HG02852 (cell line): ENCODE measurements around the gene SERPINB5.

ENCODE experiments used
- ATAC-seq: cut with Tn5 transposase; IDR thresholded peaks from one replicate; pipeline ENCODE4 v1.9.1; 2021; ENCODE audit warnings: mild to moderate bottlenecking, moderate library complexity; ENCODE audit not compliant: unreplicated experiment

SERPINB5 gene

DNA sequence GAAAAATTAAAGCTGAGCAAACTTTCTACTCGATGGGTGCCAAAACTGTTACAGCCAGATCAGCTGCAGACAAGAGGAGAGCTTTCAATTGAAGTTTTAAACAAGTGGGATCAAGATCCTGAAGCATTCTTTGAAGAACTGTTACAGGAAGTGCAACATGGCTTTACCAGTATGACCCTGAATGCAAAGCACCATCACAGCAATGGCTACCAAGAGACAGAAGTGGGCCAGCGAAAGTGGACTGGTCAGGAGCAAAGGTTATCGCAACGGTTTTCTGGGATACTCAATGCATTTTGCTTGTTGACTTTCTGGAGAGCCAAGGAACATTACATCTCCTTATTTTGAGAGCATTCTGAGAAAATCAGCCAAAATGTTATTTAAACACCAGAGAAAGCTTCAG lies 9.1 kb upstream of the SERPINB5 start:
- ATAC-seq: no peak

DNA sequence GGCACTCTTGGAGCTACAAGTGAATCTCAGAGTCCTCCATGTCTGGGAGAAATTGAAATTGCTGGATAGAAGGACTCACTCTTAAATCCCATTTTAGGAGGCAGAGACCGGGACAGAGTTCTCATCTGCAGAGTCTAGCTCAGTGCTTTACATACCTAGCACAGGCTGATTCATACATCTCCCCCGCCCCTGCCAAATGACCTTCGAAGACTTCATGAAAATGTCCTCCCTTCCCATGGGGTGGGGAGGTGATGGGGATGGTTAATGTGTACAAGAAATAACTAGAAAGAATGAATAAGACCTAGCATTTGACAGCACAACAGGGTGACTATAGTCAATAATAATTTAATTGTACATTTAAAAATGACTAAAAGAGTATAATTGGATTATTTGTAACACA lies 8.2 kb upstream of the SERPINB5 start:
- no peak for ATAC-seq

DNA sequence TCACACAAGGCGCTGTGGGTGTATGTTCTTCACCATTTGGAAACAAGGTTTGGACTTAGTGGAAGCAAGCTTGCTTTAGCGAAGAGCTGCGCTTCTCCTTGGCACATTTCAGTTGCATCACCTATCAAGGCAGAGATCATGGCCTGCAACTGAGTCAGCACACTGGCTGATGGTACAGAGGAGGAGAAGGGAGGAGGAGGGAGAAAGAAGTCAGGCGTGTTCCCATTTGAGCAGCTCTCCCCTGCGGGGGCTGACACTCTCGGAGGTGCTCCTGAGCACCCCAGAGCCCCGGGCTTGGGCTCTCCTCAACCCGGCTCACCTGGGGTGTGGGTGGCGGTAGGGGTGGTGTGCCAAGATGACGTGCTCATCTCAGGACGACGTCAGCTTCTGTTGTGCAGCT lies 6.0 kb upstream of the SERPINB5 start:
- ATAC-seq: no peak

DNA sequence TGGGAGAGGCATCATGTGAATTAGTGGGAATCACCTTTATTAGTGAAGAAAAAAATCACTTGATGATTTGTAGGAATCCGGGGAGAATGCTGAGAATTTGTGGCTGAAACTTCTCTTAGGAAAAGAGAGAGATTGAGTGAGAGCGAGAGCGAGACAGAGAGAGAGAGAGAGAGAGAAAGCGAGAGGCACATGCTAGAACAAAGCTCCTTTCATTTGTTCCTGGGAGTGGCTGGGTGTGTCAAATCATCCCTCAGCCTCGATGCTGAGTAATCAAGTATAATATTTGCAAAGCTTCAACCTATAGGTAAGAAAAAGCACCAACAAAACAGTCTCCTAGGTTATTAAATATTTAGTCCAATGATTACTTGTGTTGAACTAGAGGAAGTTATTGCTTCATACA lies 4.4 kb upstream of the SERPINB5 start:
- no peak for ATAC-seq

DNA sequence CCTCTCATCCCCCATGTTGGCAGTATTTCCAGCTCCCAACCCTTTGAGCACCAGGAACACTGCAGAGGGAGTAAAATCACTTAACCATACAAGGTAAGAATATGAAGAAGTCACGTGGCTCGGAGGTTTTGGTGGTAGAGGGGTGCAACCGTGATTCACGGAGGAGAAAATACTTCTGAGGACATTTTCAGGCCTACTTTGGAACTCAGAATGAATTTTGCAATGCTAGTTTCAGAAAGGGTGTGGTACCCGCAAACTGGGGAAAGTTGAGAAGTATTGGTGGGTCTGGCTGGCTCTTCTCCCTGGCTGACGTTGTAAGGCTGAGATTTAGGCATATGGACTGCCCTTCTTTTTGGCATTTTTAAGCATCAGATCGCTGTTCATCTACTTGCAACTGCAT lies 442 bp downstream of the SERPINB5 start:
- no peak for ATAC-seq

DNA sequence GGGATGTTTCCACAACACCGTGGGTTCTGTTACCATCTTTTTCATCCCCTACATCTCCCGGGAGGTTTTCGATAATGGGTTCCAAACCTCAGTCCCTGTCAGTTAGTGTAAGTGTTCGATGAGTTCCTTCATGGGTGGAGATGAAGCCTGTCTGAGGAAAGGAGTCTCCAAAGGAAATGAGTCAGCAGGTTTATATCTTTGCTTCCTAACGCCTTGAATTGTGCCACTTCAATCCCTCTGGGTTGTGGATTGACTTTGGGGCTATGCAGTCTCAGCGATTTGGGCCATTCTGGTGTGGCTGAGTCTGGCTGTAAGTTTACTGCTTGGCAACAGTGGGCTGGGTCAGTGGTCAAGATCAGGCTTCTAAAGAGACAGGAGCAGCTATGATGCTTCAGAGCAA lies 1.2 kb downstream of the SERPINB5 start:
- no peak for ATAC-seq

DNA sequence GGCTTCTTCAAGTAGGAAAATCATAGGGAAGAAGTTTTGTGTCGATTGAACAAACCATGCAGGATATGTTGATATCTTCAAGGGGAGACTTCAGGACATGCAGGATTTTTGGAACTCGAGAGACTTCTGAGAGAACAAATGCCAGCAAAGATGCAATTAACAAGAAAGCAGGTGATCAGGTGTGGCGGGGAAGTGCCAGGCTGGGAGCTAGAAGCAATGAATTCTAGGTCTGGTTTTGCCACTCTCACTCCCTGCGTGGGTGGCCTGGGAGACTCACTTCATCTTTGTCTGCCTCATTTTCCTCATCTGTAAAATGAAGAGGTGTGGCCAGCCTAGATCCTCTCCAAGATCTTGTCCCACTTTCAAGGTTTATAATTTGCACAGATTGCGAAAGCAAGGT lies 3.1 kb downstream of the SERPINB5 start:
- ATAC-seq: no peak

DNA sequence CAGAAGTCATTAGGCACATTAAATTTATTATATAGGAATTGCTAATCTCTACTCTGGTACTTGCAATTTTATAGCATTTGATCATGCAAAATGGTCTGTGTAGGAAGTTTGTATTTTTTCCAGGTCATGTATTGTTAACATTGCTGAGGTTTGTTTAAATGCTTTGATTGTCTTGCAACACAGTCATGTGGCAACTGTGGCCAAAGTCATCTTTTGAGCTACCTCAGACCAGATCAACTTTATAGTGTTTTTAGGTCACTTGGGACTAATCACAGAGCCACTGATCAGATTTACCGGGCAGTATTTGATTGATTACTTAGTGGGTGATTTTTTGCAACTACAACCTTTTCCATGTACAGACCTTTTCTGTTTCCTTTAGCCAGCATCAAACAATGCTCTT lies 3.7 kb downstream of the SERPINB5 start:
- ATAC-seq: no peak

DNA sequence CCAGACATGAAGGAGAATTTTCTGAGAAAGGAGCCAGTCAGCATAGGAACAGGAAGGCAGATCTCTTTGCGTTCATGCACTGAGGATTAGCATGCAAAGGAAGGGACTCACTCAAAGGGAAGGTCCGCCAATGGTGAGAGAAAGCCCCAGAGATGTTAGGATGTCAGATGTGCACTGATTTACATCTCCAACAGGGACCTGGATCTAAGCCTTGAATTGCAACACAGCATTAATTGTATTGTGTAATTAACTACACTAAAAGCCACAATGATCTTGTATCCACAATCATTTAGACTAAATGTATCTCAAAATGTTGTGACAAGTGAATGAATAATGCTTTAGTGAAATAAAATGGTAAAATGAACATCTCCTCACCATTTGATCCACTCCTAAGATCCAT lies 4.2 kb downstream of the SERPINB5 start:
- no peak for ATAC-seq

DNA sequence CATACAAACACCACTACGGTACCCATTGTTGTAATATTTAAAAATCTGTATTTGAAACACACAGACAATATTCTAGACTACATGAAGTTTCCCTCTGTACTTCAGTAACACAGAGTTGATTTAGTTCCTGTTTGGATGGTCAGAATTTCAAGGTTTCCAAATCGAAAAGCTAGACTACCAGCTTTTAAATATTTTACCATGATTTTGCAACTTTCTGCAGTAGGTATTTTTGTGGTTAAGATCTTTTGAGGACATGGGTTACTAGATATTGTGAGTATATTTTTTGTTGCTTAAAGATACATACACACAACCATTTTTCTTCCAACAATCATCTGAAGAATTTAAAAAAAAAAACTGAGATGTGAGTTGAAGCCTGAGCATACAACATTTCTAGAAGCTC lies 10.9 kb downstream of the SERPINB5 start:
- no peak for ATAC-seq

DNA sequence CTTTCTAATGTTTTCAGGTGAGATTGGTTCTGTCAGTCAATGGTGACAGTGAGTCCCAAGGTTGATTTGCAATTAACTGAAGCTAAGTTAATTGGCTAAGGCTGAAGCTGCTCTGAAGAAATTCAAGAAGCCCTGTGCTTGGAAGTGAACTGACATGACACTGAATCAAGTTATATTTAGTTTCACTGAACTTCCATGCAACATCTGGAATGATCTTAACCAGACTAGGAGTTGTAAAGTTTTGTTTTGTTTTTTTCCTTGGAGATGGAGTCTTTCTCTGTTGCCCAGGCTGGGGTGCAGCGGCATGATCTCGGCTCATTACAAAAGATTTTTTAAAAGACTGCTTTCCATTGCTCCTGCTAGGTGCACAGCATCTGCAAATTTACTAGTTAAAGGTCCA lies 11.4 kb downstream of the SERPINB5 start:
- no peak for ATAC-seq

DNA sequence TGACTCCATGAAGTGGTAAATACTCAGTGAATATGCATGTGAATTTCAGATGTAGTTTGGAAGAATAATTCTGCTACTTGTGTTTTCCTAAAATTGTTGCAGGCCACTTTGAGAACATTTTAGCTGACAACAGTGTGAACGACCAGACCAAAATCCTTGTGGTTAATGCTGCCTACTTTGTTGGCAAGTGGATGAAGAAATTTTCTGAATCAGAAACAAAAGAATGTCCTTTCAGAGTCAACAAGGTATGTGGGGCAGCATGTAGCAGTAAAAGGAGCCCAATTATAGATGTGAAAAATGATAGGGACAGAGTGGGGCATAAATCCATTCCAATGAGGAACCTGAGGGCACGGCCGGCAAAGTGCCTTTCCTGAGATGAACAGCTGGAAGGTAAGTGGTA lies 16.1 kb downstream of the SERPINB5 start:
- no peak for ATAC-seq

DNA sequence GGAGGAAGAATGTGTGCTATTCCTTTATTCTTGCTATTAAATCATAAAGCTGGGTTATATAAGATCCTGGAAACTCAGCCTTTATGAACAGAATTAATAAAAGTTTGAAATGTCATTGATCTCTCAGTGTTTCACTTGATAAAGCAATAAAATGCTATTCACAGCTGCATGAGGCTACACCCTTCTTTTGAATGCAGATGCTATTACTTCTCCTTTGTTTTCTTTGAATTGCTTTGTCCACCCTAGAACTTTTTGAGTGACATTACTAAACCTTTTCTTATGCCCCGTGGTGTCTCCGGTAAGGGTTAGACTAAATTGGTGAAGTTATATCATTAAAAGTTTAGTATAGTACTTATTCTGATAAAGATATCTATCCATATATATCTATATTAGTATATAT lies 18.9 kb downstream of the SERPINB5 start:
- ATAC-seq: no peak

DNA sequence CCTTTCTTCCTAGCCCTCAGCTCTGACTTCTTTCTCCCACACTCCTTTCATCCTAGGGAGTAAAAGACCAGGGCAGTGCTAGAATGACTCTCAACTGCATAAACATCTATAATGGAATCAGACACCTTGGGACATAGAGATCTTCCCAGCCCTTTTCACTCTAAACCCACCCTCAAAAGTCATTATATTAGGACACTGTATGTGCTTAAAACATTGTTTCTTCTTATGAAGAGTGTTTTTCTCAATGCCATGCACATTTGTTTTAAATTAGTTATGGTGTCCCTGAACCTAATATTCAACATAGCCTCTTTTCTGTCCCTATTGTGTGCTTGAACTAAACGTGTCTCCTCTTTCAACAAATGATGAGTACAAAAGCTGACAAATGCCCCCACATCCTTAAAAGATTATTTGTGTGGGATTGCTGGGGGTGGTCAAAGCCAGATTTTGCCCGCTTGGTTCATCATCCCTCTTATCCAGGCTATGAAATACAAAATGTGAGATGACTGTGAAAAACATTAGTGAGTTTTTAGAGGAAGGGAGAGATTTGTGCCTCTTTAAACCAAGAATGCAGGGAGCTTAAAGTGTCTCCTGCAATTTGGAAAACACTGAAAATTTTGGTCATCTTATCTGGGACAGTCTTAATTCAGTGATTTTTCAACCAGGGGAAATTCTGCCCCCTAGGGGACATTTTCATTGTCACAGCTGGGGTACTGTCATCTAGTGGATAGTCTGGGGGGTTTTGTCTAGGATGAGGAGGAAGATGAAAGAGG lies 29.0 kb downstream of the SERPINB5 start:
- peak; percentile 52 for ATAC-seq

DNA sequence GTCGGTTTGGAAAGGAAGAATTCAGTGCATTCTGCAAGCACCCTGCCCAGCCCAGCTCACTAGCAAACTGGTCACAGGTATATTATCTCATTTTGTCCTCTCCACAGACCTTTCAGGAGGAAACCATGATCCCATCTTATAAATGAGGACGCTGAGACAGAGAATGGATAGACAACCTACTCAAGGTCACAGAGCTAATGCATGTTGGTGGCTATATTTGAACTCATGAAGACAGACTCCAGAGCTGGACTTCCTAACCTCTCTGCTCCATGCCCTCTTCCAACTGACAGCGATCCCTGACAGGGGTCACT lies 29.5 kb downstream of the SERPINB5 start:
- no peak for ATAC-seq

DNA sequence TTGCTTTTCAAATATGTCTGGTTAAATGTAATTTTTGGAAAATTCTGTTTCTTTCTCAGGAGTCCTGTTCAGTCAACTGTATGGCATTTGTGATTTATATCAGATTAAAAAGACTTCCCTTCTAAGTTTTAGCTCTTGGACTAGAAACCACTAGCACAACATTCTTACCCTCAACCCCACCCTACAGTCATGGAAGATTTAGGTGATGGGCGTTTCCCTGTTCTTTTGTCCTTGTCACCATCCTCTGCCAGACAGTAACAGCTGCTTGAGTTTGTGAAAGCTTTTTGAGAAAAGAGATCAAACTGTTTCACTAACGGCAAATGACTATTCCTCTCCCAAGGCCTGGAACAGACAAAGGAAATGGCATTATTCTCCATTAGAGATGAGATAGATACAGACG lies 31.8 kb downstream of the SERPINB5 start:
- no peak for ATAC-seq

DNA sequence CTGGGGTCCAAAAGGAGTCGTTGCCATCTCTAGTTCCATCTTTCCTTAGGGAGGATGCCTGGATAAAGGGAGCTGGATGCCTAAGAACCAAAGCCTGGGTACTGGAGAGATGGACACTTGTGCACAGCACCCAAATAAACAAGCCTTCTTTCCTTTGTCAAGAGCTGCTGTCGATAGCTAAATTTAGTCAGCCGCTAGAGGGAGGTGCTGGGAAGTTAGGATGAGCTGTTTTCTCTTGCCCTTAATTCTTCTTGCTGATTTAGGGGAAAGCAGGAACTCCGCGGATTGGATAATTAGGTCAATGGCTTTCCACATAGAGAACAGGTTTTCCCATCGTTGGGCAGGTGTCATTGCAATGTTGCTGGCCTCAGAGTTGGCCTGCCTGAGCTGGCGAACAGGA lies 34.5 kb downstream of the SERPINB5 start:
- ATAC-seq: no peak

DNA sequence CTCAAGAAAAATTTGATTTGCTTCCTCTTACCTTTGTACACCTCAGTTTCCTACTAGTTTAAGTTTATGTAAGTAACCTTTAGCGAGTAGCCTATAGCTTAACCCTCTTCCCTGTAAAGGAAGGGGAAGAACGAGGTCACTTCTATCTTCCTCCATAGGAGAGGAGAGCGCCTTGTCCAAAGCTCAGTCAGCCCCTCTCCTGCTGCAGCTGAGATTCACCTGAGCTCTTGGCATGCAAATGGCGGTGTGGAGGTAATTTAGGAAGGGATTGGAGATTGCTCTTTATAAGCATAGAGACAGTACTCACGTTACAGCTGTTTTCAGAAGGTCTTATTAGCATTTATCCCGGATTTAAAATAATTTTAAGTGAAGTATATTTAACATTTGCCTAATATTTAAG lies 37.6 kb downstream of the SERPINB5 start:
- no peak for ATAC-seq

DNA sequence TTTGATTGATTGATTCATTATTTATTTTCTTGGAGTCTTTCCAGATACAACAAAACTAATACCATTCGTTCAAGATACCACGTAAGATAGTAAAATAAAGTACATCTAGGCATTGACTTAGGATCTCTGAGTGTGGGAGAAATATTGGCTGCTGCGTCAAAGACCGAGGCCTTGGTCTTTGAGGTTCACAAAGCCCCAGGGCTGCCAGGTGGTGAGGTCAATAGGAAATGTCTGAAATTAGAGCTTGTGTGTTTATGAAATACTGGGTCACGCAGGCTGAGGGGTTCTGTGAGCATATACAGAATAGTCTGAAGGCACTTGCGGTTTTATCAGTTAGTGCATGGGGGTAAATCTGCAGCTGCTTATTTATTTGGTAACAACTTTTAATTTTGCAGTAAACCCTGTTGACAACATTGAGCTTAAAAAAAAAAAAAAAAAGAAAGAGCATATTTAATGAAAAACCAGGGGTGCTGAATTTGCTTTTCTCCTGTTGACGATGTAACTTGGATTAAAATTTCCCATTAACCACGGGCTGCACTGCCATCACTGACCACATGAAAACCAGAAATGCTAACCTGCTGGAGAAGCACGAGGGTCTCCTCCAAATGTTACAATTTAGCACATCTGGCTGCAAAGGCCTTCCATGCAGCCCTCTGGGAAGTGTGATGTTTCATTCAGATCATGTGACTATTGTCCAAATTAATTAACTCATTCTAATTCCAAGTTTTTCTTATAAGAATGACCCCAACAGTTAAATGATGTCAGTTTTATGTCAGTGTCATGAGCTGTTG lies 38.3 kb downstream of the SERPINB5 start:
- no peak for ATAC-seq

DNA sequence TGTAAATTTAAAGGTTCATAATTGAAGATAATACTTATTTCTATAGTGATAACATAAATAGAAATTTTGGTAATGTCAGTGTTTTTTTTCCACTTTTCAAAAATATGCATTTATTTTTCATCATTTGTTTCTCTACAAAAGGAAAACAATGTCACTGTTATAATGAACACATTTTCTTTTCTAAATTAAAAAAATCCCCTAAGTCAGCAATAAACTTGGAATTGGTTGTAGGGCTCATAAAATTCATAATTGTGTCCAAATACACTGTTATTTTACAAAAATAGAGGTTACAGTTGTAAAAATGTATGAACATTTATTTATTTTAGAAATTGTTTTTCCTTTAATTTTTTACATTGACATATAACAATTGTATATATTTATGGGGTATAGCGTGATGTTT lies 39.0 kb downstream of the SERPINB5 start:
- no peak for ATAC-seq

DNA sequence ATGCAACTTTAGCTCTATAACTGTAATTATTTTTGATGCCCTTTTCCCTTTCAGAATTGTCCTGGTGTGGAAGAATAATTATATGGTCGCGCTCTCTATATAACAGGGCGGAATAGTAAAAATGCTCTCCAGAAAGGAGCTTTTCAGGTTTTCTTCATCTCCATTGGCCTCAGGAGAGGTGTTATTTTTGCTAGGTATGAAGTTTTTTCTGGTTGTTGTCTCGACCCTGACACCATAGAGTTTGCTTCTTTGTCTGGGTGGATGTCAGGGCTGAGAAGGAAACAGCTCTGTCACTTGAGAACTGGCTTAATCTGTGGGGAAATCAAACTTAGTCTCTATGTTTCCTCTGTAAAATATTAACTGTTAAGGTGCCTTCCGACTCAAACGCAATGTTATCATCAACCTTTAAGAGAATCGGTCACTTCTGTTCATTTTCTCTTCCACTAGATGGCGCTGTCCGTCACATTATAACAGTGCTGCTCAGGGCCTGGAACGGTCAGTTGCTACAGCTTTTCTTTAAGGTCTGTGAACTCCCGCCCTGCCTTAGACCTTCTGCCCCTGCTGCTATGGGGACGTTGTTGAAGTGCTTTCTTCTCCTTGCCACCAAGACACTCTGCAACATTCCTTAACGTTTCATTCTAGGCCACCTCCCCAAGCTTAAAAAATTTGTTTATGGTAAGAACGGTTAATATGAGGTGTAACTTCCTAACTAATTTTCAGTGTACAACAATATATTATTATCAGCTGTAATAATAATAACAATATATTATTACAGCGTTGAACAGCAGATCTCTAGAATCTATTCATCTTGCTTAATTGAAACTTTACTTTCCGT lies 41.6 kb downstream of the SERPINB5 start:
- peak; percentile 95 for ATAC-seq
